ENCODE measurements around the gene PRUNE1. TPM values are rescaled to one million over a fixed set of nuclear protein-coding genes. Genes with fewer than 3 reads are reported as not detected.

Gene PRUNE1
- total and polyA plus RNA-seq, 2 donors: 19.1 to 23.5 TPM

- Histone ChIP-seq H3K36me3 (ENCODE audit: insufficient read depth) (peaks cover 4% of the 10 kb centered on the region), H3K4me3 (ENCODE audit: low read depth, low read length) (no peak within 1 kb of the TSS), H3K27ac (ENCODE audit: low read depth) (no peak within 1 kb of the TSS), H3K4me1 (ENCODE audit: insufficient read depth) (no peaks in the 10 kb centered on the region)
- 58% methylated on average over 2 of the region's 2 CpGs for WGBS
- no peak for DNase-seq (ENCODE audit: extremely low spot score)
Measured at GRCh38 chr1:151036356-151036755, 28.1 kb downstream of the PRUNE1 start, which contains the start of gene BNIPL. BNIPL (plus strand) TSS chr1:151036586; CDS start chr1:151036726, 140 bp downstream.

GRCh38 chr1:151037032-151037431 lies 28.8 kb downstream of the PRUNE1 start:
- Histone ChIP-seq H3K36me3 (ENCODE audit: insufficient read depth) (peaks cover 4% of the 10 kb centered on the region), H3K4me3 (ENCODE audit: low read depth, low read length) (no peak overlapping the region), H3K27ac (ENCODE audit: low read depth) (no peak overlapping the region), H3K4me1 (ENCODE audit: insufficient read depth) (no peaks in the 10 kb centered on the region)
- WGBS: 70% methylated on average over 6 of the region's 6 CpGs
- DNase-seq (ENCODE audit: extremely low spot score): no peak

GRCh38 chr1:151039521-151039920 lies 31.3 kb downstream of the PRUNE1 start:
- WGBS: 80% methylated on average over 3 of the region's 3 CpGs
- Histone ChIP-seq H3K36me3 (ENCODE audit: insufficient read depth) (peaks cover 2% of the 10 kb centered on the region), H3K4me3 (ENCODE audit: low read depth, low read length) (no peak overlapping the region), H3K27ac (ENCODE audit: low read depth) (no peak overlapping the region), H3K4me1 (ENCODE audit: insufficient read depth) (no peaks in the 10 kb centered on the region)
- no peak for DNase-seq (ENCODE audit: extremely low spot score)

- WGBS: 90% methylated on average over 1 of the region's 1 CpG
- Histone ChIP-seq H3K36me3 (ENCODE audit: insufficient read depth) (no peaks in the 10 kb centered on the region), H3K4me1 (ENCODE audit: insufficient read depth) (no peaks in the 10 kb centered on the region), H3K27ac (ENCODE audit: low read depth) (no peak overlapping the region), H3K4me3 (ENCODE audit: low read depth, low read length) (no peak overlapping the region)
- no peak for DNase-seq (ENCODE audit: extremely low spot score)
Measured at GRCh38 chr1:151043163-151043562, 34.9 kb downstream of the PRUNE1 start.

GRCh38 chr1:151047591-151047924 lies 39.3 kb downstream of the PRUNE1 start, which contains the start of gene C1orf56:
C1orf56 (plus strand) TSS chr1:151047751; CDS start chr1:151047848, 97 bp downstream.
- WGBS: under 1% methylated on average over 29 of the region's 29 CpGs
- no peaks in the 10 kb centered on the region for H3K4me1 ChIP-seq (ENCODE audit: insufficient read depth)
- H3K36me3 ChIP-seq (ENCODE audit: insufficient read depth): peaks cover 3% of the 10 kb centered on the region
- H3K27ac ChIP-seq (ENCODE audit: low read depth): peak within 1 kb of the TSS; percentile 88
- DNase-seq (ENCODE audit: extremely low spot score): no peak
- H3K4me3 ChIP-seq (ENCODE audit: low read depth, low read length): peak within 1 kb of the TSS; percentile 73

- peak overlapping the region; percentile 88 for H3K27ac ChIP-seq (ENCODE audit: low read depth)
- no peak for DNase-seq (ENCODE audit: extremely low spot score)
- H3K36me3 ChIP-seq (ENCODE audit: insufficient read depth): peaks cover 5% of the 10 kb centered on the region
- under 1% methylated on average over 48 of the region's 48 CpGs for WGBS
- H3K4me3 ChIP-seq (ENCODE audit: low read depth, low read length): peak overlapping the region; percentile 73
- no peaks in the 10 kb centered on the region for H3K4me1 ChIP-seq (ENCODE audit: insufficient read depth)
Measured at GRCh38 chr1:151047925-151048644, 39.8 kb downstream of the PRUNE1 start.

- Histone ChIP-seq H3K4me3 (ENCODE audit: low read depth, low read length) (peak overlapping the region; percentile 73), H3K27ac (ENCODE audit: low read depth) (peak overlapping the region; percentile 48), H3K36me3 (ENCODE audit: insufficient read depth) (peaks cover 5% of the 10 kb centered on the region), H3K4me1 (ENCODE audit: insufficient read depth) (no peaks in the 10 kb centered on the region)
- no peak for DNase-seq (ENCODE audit: extremely low spot score)
- WGBS: 9% methylated on average over 3 of the region's 3 CpGs
Measured at GRCh38 chr1:151048645-151049032, 40.4 kb downstream of the PRUNE1 start.

GRCh38 chr1:151049458-151049857 lies 41.2 kb downstream of the PRUNE1 start:
- no peak overlapping the region for H3K27ac ChIP-seq (ENCODE audit: low read depth)
- no peak for DNase-seq (ENCODE audit: extremely low spot score)

GRCh38 chr1:151050051-151050688 lies 41.9 kb downstream of the PRUNE1 start:
- Histone ChIP-seq H3K4me1 (ENCODE audit: insufficient read depth) (no peaks in the 10 kb centered on the region), H3K27ac (ENCODE audit: low read depth) (no peak overlapping the region), H3K4me3 (ENCODE audit: low read depth, low read length) (no peak overlapping the region), H3K36me3 (ENCODE audit: insufficient read depth) (peaks cover 11% of the 10 kb centered on the region)
- DNase-seq (ENCODE audit: extremely low spot score): no peak
- 81% methylated on average over 2 of the region's 2 CpGs for WGBS

More at GRCh38 chr1:151049458-151049857, 41.2 kb downstream of the PRUNE1 start:
- no peaks in the 10 kb centered on the region for H3K4me1 ChIP-seq (ENCODE audit: insufficient read depth)
- peaks cover 7% of the 10 kb centered on the region for H3K36me3 ChIP-seq (ENCODE audit: insufficient read depth)
- no peak overlapping the region for H3K4me3 ChIP-seq (ENCODE audit: low read depth, low read length)
- 87% methylated on average over 5 of the region's 5 CpGs for WGBS

GRCh38 chr1:151051356-151052009 lies 43.2 kb downstream of the PRUNE1 start:
- DNase-seq (ENCODE audit: extremely low spot score): no peak
- no peak overlapping the region for H3K27ac ChIP-seq (ENCODE audit: low read depth)
- no peaks in the 10 kb centered on the region for H3K4me1 ChIP-seq (ENCODE audit: insufficient read depth)
- 66% methylated on average over 2 of the region's 2 CpGs for WGBS
- no peak overlapping the region for H3K4me3 ChIP-seq (ENCODE audit: low read depth, low read length)
- peaks cover 11% of the 10 kb centered on the region for H3K36me3 ChIP-seq (ENCODE audit: insufficient read depth)

- no peaks in the 10 kb centered on the region for H3K4me1 ChIP-seq (ENCODE audit: insufficient read depth)
- WGBS: 88% methylated on average over 4 of the region's 4 CpGs
- DNase-seq (ENCODE audit: extremely low spot score): no peak
- no peak overlapping the region for H3K27ac ChIP-seq (ENCODE audit: low read depth)
- no peak overlapping the region for H3K4me3 ChIP-seq (ENCODE audit: low read depth, low read length)
- peaks cover 11% of the 10 kb centered on the region for H3K36me3 ChIP-seq (ENCODE audit: insufficient read depth)
Measured at GRCh38 chr1:151054971-151055547, 46.8 kb downstream of the PRUNE1 start.

GRCh38 chr1:151055581-151055980 lies 47.3 kb downstream of the PRUNE1 start:
- Histone ChIP-seq H3K4me1 (ENCODE audit: insufficient read depth) (no peaks in the 10 kb centered on the region), H3K27ac (ENCODE audit: low read depth) (no peak overlapping the region), H3K4me3 (ENCODE audit: low read depth, low read length) (no peak overlapping the region), H3K36me3 (ENCODE audit: insufficient read depth) (peaks cover 11% of the 10 kb centered on the region)
- 42% methylated on average over 2 of the region's 2 CpGs for WGBS
- DNase-seq (ENCODE audit: extremely low spot score): no peak

- no peak overlapping the region for H3K4me3 ChIP-seq (ENCODE audit: low read depth, low read length)
Measured at GRCh38 chr1:151056149-151056548, 47.9 kb downstream of the PRUNE1 start.

More at GRCh38 chr1:151056149-151056548, 47.9 kb downstream of the PRUNE1 start:
- no peak for DNase-seq (ENCODE audit: extremely low spot score)
- peak overlapping the region; percentile 57 for H3K27ac ChIP-seq (ENCODE audit: low read depth)
- peaks cover 11% of the 10 kb centered on the region for H3K36me3 ChIP-seq (ENCODE audit: insufficient read depth)
- H3K4me1 ChIP-seq (ENCODE audit: insufficient read depth): no peaks in the 10 kb centered on the region
- WGBS: 75% methylated on average over 2 of the region's 2 CpGs
